ENCODE measurements around the gene FFAR4. TPM values are rescaled to one million over a fixed set of nuclear protein-coding genes. Genes with fewer than 3 reads are reported as not detected.

FFAR4 gene
- total and polyA plus RNA-seq, 2 experiments from 2014 or later = not detected

DNA sequence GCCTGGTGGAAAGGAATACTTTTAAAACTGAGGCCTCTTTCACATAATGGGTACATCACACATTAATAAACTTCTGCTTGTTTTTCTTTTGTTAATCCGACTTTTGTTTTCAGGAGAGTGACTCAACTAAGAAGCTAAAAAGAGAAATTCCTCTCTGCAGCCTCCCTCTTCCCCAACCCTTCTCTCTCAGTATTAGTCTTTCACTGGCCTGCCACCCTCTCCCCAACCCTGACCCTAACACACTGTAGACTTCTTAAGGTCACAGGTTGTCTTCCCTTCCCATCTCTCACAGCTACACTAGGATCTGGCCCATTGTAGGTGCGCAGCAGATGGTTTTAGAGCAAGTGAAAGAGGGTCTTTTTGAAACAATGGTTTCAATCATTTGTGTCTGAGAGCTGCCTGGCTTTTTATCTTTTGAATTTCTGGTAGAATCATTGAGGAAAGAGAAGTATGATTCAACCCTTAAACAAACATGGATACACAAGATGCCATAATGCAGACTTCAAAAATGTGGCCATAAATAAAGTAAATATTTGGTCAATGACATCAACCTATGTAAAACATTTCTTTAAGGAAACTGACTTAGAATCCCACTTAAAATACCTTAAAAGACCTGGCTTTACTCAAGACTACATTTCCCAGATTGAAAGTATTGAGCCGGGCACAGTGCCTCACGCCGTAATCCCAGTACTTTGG lies 17.9 kb upstream of the FFAR4 start:
- WGBS, 2 experiments (ENCODE audit: low coverage in 1 of 2, low lambda C conversion rate in 2 of 2, missing lambda C conversion rate in 2 of 2) = 82 to 88% methylated on average over 5 of the region's 5 CpGs
- no peak for DNase-seq

GRCh38 chr10:93550606-93551005 lies 15.9 kb upstream of the FFAR4 start:
- H3K9ac ChIP-seq = no peak overlapping the region
- no peaks in the 10 kb centered on the region for H3K9me3 ChIP-seq (ENCODE audit: low read depth)
- H3K27ac ChIP-seq = no peak overlapping the region
- H3K4me1 ChIP-seq (ENCODE audit: insufficient read depth) = no peaks in the 10 kb centered on the region; the same call in 1 of the 2 replicates
- TF ChIP-seq EZH2 (IDR thresholded peaks at IDR 0.05; ENCODE audit: insufficient read depth, poor library complexity, severe bottlenecking) (no peak), EZH2phosphoT487 (IDR thresholded peaks at IDR 0.05; ENCODE audit: insufficient read depth, low read depth) (no peak)
- H3K4me3 ChIP-seq = no peak overlapping the region
- H3K9me2 ChIP-seq (ENCODE audit: insufficient read depth) = no peaks in the 10 kb centered on the region
- H3K27me3 ChIP-seq (replicated peaks; ENCODE audit: insufficient read depth) = no peaks in the 10 kb centered on the region
- no peaks in the 10 kb centered on the region for H3F3A ChIP-seq (ENCODE audit: insufficient read depth)
- H2AFZ ChIP-seq = no peak overlapping the region
- DNase-seq = no peak
- no peaks in the 10 kb centered on the region for H4K20me1 ChIP-seq (ENCODE audit: insufficient read depth)
- in situ Hi-C loops (cut with MboI) = no loop called here
- WGBS, 2 experiments (ENCODE audit: low coverage in 1 of 2, low lambda C conversion rate in 2 of 2, missing lambda C conversion rate in 2 of 2) = 70 to 75% methylated on average over 4 of the region's 4 CpGs
- no peaks in the 10 kb centered on the region for H3K36me3 ChIP-seq (ENCODE audit: low read depth)
- H3K79me2 ChIP-seq (ENCODE audit: insufficient read depth) = no peaks in the 10 kb centered on the region
- H3K4me2 ChIP-seq (ENCODE audit: unreplicated experiment) = no peak overlapping the region

More for the DNA sequence above, 17.9 kb upstream of the FFAR4 start:
- H3K4me3 ChIP-seq = no peak overlapping the region
- H3K9ac ChIP-seq = no peak overlapping the region
- H3K9me2 ChIP-seq (ENCODE audit: insufficient read depth) = no peaks in the 10 kb centered on the region
- H3K79me2 ChIP-seq (ENCODE audit: insufficient read depth) = no peaks in the 10 kb centered on the region
- H3K4me1 ChIP-seq (ENCODE audit: insufficient read depth) = no peaks in the 10 kb centered on the region
- no peak overlapping the region for H3K4me2 ChIP-seq (ENCODE audit: unreplicated experiment)
- no peak for TF ChIP-seq EZH2 (IDR thresholded peaks at IDR 0.05; ENCODE audit: insufficient read depth, poor library complexity, severe bottlenecking)
- TF ChIP-seq EZH2phosphoT487 (IDR thresholded peaks at IDR 0.05; ENCODE audit: insufficient read depth, low read depth) = no peak
- H3K9me3 ChIP-seq (ENCODE audit: low read depth) = no peaks in the 10 kb centered on the region
- H3K27ac ChIP-seq = no peak overlapping the region
- no peaks in the 10 kb centered on the region for H4K20me1 ChIP-seq (ENCODE audit: insufficient read depth)
- H3K27me3 ChIP-seq (replicated peaks; ENCODE audit: insufficient read depth) = peaks cover 9% of the 10 kb centered on the region
- H2AFZ ChIP-seq = no peak overlapping the region
- no peaks in the 10 kb centered on the region for H3K36me3 ChIP-seq (ENCODE audit: low read depth)
- H3F3A ChIP-seq (ENCODE audit: insufficient read depth) = no peaks in the 10 kb centered on the region
- in situ Hi-C loops (cut with MboI) = loop anchor here (10.0 kb wide), 1 partner anchor 126 kb away; no protein-coding TSS in a partner anchor

GRCh38 chr10:93552780-93553179 lies 13.7 kb upstream of the FFAR4 start:
- no peaks in the 10 kb centered on the region for H3K9me3 ChIP-seq (ENCODE audit: low read depth)
- in situ Hi-C loops (cut with MboI) = no loop called here
- no peak overlapping the region for H3K9ac ChIP-seq
- H3F3A ChIP-seq (ENCODE audit: insufficient read depth) = no peaks in the 10 kb centered on the region
- no peaks in the 10 kb centered on the region for H4K20me1 ChIP-seq (ENCODE audit: insufficient read depth)
- no peak overlapping the region for H3K4me3 ChIP-seq
- H3K9me2 ChIP-seq (ENCODE audit: insufficient read depth) = no peaks in the 10 kb centered on the region
- no peaks in the 10 kb centered on the region; the same call in 1 of the 2 replicates for H3K4me1 ChIP-seq (ENCODE audit: insufficient read depth)
- no peak overlapping the region for H3K4me2 ChIP-seq (ENCODE audit: unreplicated experiment)
- no peaks in the 10 kb centered on the region for H3K27me3 ChIP-seq (replicated peaks; ENCODE audit: insufficient read depth)
- no peak for DNase-seq
- no peaks in the 10 kb centered on the region for H3K36me3 ChIP-seq (ENCODE audit: low read depth)
- no peaks in the 10 kb centered on the region for H3K79me2 ChIP-seq (ENCODE audit: insufficient read depth)
- no peak overlapping the region for H3K27ac ChIP-seq
- 58 to 73% methylated on average over 3 of the region's 3 CpGs for WGBS, 2 experiments (ENCODE audit: low coverage in 1 of 2, low lambda C conversion rate in 2 of 2, missing lambda C conversion rate in 2 of 2)
- TF ChIP-seq EZH2phosphoT487 (IDR thresholded peaks at IDR 0.05; ENCODE audit: insufficient read depth, low read depth) (no peak), EZH2 (IDR thresholded peaks at IDR 0.05; ENCODE audit: insufficient read depth, poor library complexity, severe bottlenecking) (no peak)
- H2AFZ ChIP-seq = no peak overlapping the region

- in situ Hi-C loops (cut with MboI) = no loop called here
- H3K36me3 ChIP-seq (ENCODE audit: low read depth) = no peaks in the 10 kb centered on the region
- no peak for TF ChIP-seq EZH2 (IDR thresholded peaks at IDR 0.05; ENCODE audit: insufficient read depth, poor library complexity, severe bottlenecking)
- no peak for TF ChIP-seq EZH2phosphoT487 (IDR thresholded peaks at IDR 0.05; ENCODE audit: insufficient read depth, low read depth)
- no peaks in the 10 kb centered on the region for H3K79me2 ChIP-seq (ENCODE audit: insufficient read depth)
- no peaks in the 10 kb centered on the region; the same call in 1 of the 2 replicates for H3K4me1 ChIP-seq (ENCODE audit: insufficient read depth)
- H3K9me3 ChIP-seq (ENCODE audit: low read depth) = no peaks in the 10 kb centered on the region
- H3K27me3 ChIP-seq (replicated peaks; ENCODE audit: insufficient read depth) = no peaks in the 10 kb centered on the region
- no peaks in the 10 kb centered on the region for H3K9me2 ChIP-seq (ENCODE audit: insufficient read depth)
- H3K4me2 ChIP-seq (ENCODE audit: unreplicated experiment) = no peak overlapping the region
- H3K4me3 ChIP-seq = no peak overlapping the region
- H2AFZ ChIP-seq = no peak overlapping the region
- no peak for DNase-seq
- no peaks in the 10 kb centered on the region for H3F3A ChIP-seq (ENCODE audit: insufficient read depth)
- no peak overlapping the region for H3K27ac ChIP-seq
- no peaks in the 10 kb centered on the region for H4K20me1 ChIP-seq (ENCODE audit: insufficient read depth)
- 68 to 70% methylated on average over 8 of the region's 8 CpGs for WGBS, 2 experiments (ENCODE audit: low coverage in 1 of 2, low lambda C conversion rate in 2 of 2, missing lambda C conversion rate in 2 of 2)
- no peak overlapping the region for H3K9ac ChIP-seq
Observed at GRCh38 chr10:93553482-93554315, 12.8 kb upstream of the FFAR4 start.

Measured in GM23248 (cell line).